ENCODE data around the gene GPNMB. TPM values are rescaled to one million over a fixed set of nuclear protein-coding genes. Genes with fewer than 3 reads are reported as not detected.

Gene GPNMB
- total RNA-seq, 1 donor from 2014 or later, result 145 TPM

DNA sequence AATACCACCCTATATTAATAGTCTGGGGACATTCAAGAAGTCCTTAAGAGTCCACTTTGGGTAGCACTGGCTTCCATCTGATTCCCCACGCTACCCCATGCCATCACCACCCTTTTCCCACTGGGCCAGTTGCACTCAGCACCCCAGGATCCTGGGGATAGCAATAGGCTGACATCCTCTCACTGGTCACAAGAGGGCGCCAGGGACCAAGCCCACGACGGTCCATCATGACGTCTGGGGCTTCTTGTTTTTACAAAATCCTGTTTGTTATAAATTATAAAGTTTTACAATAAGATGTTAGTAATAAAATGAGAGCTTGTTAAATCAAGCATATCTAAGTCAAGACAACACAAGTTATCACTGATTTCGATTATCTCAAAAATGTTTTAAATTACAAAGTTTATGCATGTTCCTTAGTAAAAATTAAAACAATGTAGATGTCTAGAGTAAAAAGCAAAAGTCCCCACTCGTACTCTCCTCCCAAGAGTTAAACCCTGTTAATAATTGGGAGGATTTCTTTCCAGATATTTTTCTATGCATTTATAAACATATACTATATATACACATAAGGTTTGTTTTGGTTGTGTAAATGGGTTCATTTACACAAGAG is 15.4 kb downstream of the GPNMB start:
- intact Hi-C loops (cut with DNase I), result no loop called here
- DNase-seq (ENCODE audit: low spot score) (peak; percentile 77), ATAC-seq (peak; percentile 84)

DNA sequence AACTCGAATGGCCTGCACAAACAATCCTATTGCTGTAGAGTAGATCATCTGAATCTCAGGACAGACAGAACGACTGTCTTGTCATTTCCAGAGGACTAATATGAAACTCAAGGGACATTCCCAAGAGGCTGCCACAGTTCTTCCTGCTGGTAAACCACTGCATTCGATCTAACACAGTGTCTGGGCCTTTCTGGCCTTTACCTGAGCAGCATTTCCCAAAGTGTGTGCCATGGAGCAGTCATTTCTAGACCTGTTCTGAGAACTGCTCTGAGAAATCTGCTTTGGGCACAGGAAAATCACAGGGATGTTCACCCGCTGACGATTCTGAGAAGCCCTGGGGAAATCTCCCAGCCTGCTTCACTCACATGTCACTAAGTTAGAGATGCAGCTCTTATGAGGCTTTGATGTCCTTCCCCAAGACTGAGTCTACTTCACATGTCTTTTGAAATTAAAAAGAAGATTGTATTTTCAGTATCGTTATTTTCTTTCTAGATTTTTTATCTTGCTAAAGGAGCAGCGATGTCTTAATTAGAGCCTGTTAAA is 18.4 kb downstream of the GPNMB start:
- intact Hi-C loops (cut with DNase I), result no loop called here

DNA sequence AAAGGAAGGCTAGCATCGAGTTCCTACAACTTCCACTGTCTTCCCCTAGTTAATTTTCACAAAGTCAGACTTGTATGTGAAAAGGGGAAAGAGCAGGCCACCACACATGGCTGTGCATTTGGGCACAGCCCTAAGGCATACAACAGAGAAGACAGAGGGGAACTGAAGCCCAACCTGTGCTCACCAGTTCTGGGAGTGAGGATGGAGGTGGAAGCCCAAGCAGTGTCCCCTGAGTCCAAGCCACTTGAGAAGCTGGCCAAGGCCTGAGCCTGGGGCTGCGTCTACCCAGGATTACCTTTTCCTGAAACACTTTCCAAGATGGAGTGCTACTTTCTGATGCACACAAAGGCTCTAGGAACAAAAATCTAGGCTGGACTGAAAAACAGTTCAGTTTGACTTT is 20.3 kb downstream of the GPNMB start:
- intact Hi-C loops (cut with DNase I), result no loop called here
- DNase-seq (ENCODE audit: low spot score) (no peak), ATAC-seq (no peak)

More for the DNA sequence above, 18.4 kb downstream of the GPNMB start:
- DNase-seq (ENCODE audit: low spot score) (no peak), ATAC-seq (no peak)

DNA sequence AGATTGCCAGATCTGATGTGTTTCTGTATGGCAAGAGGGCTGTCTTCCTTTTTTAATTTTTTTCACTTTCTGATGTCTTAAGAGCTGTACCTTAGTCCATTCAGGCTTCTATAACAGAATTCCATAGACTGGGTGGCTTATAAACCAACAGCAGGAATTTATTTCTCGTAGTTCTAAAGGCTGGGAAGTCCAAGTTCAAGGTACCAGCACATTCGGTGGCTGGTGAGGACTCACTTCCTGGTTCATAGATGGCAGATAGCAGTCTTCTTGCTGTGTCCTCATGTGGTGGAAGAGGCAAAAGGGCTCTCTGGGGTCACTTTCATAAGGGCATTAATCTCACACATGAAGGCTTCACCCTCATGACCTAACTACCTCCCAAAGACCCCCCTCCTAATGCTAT is 20.8 kb downstream of the GPNMB start:
- intact Hi-C loops (cut with DNase I), result no loop called here

DNA sequence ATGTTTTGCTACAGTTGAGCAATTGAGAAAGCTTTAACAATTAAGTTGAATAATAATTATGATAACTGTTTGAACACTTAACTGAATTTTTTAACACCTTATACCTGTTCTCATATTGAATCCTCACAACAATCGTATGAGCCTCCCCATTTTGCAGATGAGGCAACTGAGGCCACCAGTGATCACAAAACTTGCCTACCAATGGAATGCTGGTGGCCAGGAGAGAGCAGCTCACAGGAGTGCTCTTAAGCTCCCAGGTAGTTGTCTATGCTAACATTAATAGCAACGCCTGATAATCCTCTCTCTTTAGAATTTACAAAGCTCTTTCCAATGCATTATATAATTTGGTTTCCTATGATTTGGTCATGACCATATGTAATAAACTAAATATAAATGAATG is 21.6 kb downstream of the GPNMB start:
- no peak for ATAC-seq
- intact Hi-C loops (cut with DNase I), result no loop called here
- no peak for DNase-seq (ENCODE audit: low spot score)

More for the DNA sequence above, 20.8 kb downstream of the GPNMB start:
- DNase-seq (ENCODE audit: low spot score), result no peak
- ATAC-seq, result no peak

DNA sequence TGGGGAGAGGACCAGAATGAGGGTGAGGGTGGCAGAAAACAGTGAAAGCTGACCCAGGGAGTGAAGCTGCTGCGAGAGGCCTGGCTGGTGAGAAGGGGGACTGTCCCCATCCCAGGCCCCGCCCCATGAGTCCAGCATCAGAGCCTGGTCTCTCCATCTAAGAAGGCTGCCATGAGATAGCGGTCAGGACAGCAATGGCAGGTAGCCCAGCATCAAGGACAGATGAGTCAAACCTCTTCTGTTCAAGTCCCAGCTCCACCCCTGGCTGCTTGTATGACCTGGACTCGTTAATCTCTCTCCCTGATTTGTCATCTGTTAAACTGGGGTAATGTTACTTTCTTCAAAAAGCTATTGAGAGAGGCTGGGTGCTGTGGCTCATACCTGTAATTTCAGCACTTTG is 22.2 kb downstream of the GPNMB start:
- ATAC-seq (no peak), DNase-seq (ENCODE audit: low spot score) (no peak)
- intact Hi-C loops (cut with DNase I), result no loop called here

DNA sequence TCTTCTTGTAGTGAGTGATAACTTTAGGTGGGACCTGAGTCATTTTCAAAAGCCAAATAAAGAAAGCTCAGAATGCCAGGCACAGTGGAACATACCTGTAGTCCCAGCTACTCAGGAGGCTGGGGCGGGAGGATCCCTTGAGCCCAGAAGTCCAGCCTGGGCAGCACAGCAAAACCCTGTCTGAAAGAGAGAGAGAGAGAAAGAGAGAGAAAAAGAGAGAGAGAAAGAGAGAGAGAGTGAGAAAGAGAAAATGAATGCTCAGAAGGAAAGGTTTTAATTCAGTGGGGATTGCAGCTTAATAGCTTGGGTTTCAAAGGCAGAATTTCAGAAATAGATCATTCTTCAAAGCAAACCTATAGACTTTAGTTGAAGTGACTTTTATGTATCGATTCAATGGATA is 25.7 kb downstream of the GPNMB start:
- DNase-seq (ENCODE audit: low spot score) (no peak), ATAC-seq (no peak)
- intact Hi-C loops (cut with DNase I), result loop anchor here (5.0 kb wide), 1 partner anchor 190 kb away; no protein-coding TSS in a partner anchor

DNA sequence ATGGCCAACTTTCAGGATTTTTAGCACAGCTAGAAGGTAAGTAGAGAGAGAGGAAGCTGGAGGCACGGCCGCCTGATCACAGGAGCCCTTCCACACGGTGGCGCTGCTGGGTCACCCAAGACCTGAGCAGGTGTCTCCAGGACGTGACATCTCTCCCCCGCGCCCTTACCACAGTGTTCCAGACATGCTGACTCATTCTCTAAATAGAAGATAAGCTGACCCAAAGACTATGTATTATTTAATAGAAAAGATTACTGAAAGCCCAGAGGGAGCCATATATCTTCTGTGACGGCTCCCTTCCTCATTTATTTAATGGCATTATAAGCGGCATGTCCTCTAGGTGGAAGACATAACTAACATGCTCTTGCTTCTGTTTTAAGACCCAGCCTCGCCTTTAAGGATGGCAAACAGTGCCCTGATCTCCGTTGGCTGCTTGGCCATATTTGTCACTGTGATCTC is 26.6 kb downstream of the GPNMB start:
- DNase-seq (ENCODE audit: low spot score) (peak; percentile 86), ATAC-seq (peak; percentile 75)
- intact Hi-C loops (cut with DNase I), result loop anchor here (5.0 kb wide), 1 partner anchor 189 kb away; no protein-coding TSS in a partner anchor

DNA sequence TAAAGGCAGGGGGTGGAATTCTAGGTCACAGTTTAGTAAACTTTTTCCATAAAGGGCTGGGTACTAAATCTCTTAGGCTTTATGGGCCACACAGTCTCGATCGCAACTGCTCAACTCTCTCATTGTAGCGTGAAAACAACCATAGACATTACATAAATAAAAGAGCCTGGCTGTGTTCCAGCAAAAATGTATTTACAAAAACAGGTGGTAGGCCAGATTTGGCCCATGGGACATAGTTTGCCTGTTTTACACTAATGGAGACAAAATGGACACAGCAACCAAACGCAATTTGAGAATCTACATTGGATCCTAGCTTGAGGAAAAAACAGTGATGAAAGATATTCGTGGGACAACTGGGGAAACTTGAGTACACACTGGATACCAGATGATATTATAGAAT is 29.3 kb downstream of the GPNMB start:
- intact Hi-C loops (cut with DNase I), result no loop called here
- ATAC-seq (no peak), DNase-seq (ENCODE audit: low spot score) (no peak)

DNA sequence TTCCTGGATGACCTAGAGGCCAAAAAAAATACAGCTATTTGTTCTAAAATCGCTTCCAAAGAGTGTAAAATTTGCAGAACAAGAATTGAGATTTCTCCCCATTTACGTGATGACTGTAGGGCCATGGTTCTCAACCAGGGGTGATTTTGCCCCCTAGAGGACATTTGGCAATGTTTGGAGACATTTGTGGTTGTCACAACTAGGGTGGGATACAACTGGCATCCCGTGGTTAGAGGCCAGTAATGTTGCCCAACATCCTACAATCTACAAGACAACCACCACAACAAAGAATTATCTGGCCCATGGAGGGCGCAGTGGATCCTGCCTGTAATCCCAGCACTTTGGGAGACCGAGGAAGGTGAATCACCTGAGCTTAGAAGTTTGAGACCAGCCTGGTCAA is 29.8 kb downstream of the GPNMB start:
- ATAC-seq (no peak), DNase-seq (ENCODE audit: low spot score) (no peak)
- intact Hi-C loops (cut with DNase I), result no loop called here

DNA sequence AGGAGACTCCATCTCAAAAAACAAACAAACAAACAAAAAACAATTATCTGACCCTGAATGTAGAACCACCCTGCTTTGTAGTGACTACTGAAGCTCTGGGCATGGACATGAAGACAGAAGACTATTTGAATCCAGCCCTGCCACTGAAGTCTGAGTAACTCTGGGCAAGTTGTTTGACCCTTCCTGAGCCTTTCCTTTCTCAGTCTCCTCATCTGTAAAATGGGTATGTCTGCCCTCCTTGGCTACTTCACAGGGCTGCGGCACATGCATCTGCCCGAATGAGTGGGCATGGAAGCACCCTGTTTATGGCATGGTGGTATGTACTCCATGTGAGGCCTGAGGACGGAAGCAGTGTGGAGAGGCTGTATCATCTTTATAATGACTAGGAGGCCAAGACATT is 30.4 kb downstream of the GPNMB start:
- ATAC-seq (no peak), DNase-seq (ENCODE audit: low spot score) (no peak)
- intact Hi-C loops (cut with DNase I), result no loop called here

DNA sequence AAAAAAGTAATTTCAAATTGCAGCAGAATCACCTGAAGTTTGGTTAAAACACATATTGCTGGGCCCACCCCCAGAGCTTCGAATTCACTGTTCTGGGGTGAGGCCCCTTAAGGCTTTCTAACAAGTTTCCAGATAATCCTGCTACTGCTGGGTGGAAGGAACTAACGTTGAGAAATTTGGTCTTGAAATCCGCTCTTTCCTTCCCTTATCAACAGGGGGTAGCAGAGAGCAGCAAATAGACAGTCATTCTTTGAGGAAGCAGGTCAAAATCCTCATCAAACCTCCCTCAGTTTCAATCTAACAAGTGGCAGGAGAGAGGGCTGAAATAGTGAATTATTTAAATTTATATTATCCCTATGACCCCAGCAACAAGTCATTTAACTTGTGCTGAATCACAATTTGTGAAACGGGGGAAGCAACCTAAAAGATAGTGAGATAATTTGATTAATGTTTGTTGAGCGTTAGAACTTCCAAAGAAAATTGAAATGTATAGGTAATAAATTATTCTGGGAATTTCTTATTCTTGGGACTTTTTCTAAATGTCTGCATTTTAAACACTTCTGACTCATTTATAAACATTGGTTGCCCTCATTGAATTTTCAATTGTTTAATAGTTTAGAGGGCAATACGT is 30.9 kb downstream of the GPNMB start:
- DNase-seq (ENCODE audit: low spot score) (no peak), ATAC-seq (peak; percentile 63)
- intact Hi-C loops (cut with DNase I), result no loop called here

DNA sequence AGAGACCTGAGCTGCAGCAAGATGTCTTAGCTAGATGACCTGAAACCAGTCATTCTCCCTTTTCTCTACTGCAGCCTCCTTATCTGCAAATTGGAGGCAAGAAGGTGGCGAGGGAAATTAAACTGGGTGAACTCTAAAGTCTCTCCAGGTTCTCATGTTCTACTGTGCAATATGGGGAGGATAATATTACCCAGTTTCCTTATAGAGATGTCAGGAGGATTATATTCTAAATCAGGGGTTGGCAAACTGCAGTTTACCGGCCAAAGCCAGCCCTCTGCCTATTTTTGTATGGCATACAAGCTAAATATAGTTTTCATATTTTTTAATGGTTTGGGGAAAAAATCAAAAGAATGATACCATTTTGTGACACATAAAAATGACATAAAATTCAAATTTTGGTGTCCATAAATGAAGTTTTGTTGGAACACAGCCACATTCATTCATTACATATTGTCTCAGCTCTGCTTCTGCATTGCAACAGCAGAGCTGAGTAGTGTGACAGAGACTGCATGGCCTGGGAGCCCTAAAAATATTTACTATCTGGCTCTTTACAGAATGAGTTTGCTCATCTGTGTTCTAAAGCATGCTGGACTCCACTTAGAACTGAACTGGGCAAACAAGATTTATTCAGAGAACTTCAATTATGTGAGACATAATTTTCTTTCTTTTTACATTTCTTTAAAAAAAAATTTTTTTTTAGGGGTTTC is 33.4 kb downstream of the GPNMB start:
- ATAC-seq (no peak), DNase-seq (ENCODE audit: low spot score) (no peak)
- intact Hi-C loops (cut with DNase I), result no loop called here

DNA sequence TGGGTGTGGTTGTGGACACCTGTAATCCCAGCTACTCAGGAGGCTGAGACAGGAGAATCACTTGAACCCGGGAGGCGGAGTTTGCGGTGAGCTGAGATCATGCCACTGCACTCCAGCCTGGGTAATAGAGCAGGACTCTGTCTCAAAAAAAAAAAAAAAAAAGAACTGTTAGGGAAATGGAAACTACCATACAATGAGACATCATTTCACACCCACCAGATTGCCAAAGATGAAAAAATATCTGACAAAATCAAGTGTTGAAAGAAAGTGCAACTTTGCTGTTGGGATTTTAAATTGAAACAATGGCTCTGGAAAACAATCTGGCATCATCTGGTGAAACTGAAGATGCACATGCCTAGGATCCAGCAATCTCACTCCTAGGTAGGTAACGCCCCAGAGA is 36.5 kb downstream of the GPNMB start:
- no peak for DNase-seq (ENCODE audit: low spot score)
- ATAC-seq, result no peak
- intact Hi-C loops (cut with DNase I), result no loop called here

DNA sequence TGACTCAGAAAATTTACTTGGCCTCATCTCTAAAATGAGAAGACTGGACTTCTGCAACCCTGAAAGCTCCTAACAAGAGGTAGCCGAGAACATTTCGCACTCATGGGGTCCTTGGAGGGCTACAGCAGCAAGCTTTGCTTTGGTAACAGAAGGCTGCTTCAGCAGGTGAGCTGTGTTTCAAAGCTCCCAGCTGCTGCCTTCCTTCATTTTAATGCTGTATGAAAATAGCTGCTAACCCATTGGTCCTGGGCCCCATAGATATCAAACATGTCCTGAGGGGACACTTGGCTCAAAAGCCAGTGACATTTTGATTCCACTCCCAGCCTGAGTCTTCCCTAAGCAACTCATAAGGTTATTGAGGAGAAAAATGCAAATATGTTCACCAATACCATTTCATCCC is 38.3 kb downstream of the GPNMB start:
- intact Hi-C loops (cut with DNase I), result no loop called here
- DNase-seq (ENCODE audit: low spot score) (no peak), ATAC-seq (no peak)

DNA sequence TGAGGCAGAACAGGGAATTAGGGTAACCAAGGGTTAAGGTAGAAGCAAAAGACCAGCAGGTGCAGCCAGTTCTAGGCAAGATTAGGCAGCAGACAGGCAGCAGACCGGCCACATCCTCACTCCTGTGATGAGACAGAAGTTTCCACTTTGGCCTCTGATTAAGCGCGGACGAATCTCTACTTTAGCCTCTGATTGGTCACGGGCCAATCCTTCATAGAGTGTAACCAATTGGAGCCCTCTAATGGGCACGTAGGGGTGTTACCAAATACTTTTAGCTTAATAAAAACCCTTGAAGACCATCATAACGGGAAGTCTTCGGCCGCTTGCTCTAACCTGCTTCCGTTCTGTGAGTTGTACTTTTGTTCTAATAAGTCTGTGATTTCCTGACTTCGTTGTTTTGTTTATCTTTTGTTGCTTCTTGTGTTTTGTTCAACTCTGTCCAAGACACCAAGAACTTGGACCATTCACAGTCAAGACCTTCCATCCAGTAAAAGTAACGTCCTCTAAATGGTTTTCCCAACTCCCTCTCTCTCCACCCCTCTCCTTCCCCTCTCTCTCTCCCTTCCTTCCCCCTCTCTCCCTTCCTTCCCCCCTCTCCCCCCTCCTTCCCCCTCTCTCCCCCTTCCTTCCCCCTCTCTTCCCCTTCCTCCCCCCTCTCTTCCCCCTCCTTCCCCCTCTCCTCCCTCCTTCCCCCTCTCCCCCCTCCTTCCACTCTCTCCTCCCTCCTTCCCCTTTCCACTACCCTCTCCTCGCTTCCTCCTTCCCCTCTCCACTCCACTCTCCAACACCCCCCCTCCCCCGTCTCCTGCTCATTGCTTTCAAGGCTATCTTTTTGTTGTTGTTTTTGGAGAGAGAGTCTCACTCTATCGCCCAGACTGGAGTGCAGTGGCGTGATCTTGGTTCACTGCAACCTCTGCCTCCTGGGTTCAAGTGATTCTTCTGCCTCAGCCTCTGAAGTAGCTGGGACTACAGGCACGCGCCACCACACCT is 39.4 kb downstream of the GPNMB start:
- DNase-seq (ENCODE audit: low spot score) (no peak), ATAC-seq (no peak)
- intact Hi-C loops (cut with DNase I), result no loop called here

DNA sequence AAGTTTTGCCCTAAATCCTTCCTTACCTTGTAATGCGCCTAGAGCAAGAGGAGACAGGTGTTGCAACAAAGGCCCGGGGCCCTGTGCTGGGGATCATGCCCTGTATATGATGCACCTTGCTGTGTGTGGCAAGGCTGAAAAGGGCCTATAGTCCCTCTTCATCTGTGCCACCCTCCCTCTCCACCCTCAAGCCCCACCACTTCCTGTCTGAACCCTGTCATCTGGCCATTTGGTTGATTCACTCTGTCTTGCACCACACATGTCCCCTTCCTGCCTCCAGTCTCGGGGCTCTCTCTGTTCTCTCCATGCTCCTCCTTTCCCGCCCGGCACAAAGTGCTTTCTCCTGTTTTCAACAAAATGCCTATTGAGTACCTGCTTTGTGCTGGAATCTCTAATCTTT is 41.0 kb downstream of the GPNMB start:
- intact Hi-C loops (cut with DNase I), result no loop called here
- ATAC-seq, result peak; percentile 28
- DNase-seq (ENCODE audit: low spot score), result no peak

DNA sequence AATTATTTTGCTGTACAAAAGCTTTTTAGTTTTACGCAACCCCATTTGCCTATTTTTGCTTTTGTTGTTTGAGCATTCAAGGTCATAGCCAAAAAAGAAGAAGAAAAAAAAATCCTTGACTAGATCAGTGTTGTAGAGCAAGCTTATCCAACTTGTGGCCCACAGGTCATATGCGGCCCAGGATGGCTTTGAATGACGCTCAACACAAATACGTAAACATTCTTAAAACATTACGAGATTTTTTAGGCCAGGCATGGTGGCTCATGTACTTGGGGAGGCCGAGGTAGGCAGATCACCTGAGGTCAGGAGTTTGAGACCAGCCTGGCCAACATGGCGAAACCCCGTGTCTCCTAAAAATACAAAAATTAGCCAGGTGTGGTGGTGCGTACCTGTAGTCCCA is 44.4 kb downstream of the GPNMB start:
- no peak for DNase-seq (ENCODE audit: low spot score)
- intact Hi-C loops (cut with DNase I), result no loop called here
- no peak for ATAC-seq

DNA sequence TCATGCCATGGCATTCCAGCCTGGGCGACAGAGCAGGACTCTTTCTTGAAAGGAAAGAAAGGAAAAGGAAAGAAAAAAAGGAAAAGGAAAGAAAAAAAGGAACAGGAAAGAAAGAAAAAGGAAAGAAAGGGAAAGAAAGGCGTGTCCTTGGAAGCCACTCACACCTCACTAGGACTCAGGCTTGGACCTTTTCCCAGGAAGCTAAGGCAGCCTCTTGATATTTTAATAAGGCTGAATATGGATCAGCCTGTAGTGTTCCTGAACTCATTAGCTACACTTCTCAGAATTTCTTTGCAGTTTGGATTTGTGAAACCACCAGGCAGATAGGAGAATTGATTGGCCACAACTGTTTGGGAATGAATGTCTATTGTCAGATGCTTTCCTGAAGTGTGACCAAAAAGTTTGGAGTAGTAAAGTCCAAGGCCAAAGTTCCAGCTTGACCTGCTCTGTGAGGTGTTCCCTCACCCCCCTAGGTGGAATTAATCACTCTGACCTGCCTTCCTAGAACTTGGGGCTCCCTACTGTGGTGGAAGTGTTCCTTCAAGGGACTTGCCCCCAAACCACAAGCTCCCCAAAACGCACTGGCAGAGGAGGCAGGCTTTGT is 45.5 kb downstream of the GPNMB start:
- no peak for DNase-seq (ENCODE audit: low spot score)
- ATAC-seq, result no peak
- intact Hi-C loops (cut with DNase I), result no loop called here
